A549 (cell line): Measurements from ENCODE around the gene OSBPL2. TPM values are rescaled to one million over a fixed set of nuclear protein-coding genes. Genes with fewer than 3 reads are reported as not detected.

ENCODE experiments used
- ATAC-seq, 2 experiments: fragments of 200-7000 bp in 1 of 2; fragments of >200 bp in 1 of 2; cut with Nextera tagmentation in 1 of 2; cut with Tn5 transposase in 1 of 2; 3 replicates each; pipeline versions ENCODE4 v1.8.0 to v1.9.1; 2018 to 2020; ENCODE audit warnings: mild to moderate bottlenecking in 1 of 2, moderate library complexity in 1 of 2
- CTCF ChIA-PET: fragments of 300-600 bp; sonication (Branson Sonifier 250); formaldehyde crosslinking; extraction: SDS; loops from one replicate; lab custom pipeline; 2021; ENCODE audit warnings: antibody characterized with exemption, inconsistent platforms; lab: Yijun Ruan, JAX
- POLR2A ChIA-PET: fragments of 350-600 bp; formaldehyde crosslinking; extraction: SDS; loops from one replicate; lab custom pipeline; 2021; ENCODE audit warnings: antibody characterized with exemption, inconsistent platforms; lab: Yijun Ruan, JAX
- DNase-seq, 2 experiments: peaks; one replicate each; pipeline versions ENCODE4 v3.0.0 to v3.0.0-alpha.2; 2011 to 2016; ENCODE audit warnings: low read depth in 1 of 2, low spot score in 1 of 2
- FAIRE-seq: peaks from 2 replicates; lab custom pipeline; 2011; peaks lifted over from hg19 to GRCh38; lab: Jason Lieb, UNC
- H3K27ac ChIP-seq, 2 experiments: fragments of >200 bp; sonication (Bioruptor Twin); formaldehyde crosslinking; 3 replicates each; pipeline ENCODE4 v1.5.1; 2016 to 2017
- H3K4me1 ChIP-seq: fragments of >200 bp; sonication (Bioruptor Twin); formaldehyde crosslinking; 3 replicates; pipeline ENCODE4 v1.6.1; 2016
- H3K4me2 ChIP-seq: fragments of >200 bp; sonication (Bioruptor Twin); formaldehyde crosslinking; 3 replicates; pipeline ENCODE4 v1.6.1; 2016
- H3K4me3 ChIP-seq: fragments of >200 bp; sonication (Bioruptor Twin); formaldehyde crosslinking; 3 replicates; pipeline ENCODE4 v1.5.1; 2016
- H3K9me3 ChIP-seq: fragments of >200 bp; sonication (Bioruptor Twin); formaldehyde crosslinking; 3 replicates; pipeline ENCODE4 v1.6.1; 2016
- BHLHE40 ChIP-seq: IDR thresholded peaks from 2 replicates; pipeline ENCODE4 v1.6.1; 2012; ENCODE audit warnings: low read depth, low read length, inconsistent platforms
- CHD4 ChIP-seq: fragments of 200-600 bp; sonication (generic); IDR thresholded peaks from 2 replicates; pipeline ENCODE4 v1.6.1; 2016; ENCODE audit warnings: antibody characterized with exemption, mild to moderate bottlenecking, borderline replicate concordance
- E2F6 ChIP-seq: IDR thresholded peaks from 2 replicates; pipeline ENCODE4 v1.6.1; 2012; ENCODE audit warnings: low read depth, borderline replicate concordance
- EHF ChIP-seq: fragments of 250-450 bp; sonication (Bioruptor Pico); IDR thresholded peaks from 2 replicates; pipeline ENCODE4 v1.5.0; 2020; ENCODE audit warnings: mild to moderate bottlenecking
- HDAC2 ChIP-seq: fragments of 200-600 bp; sonication (generic); IDR thresholded peaks from 2 replicates; pipeline ENCODE4 v1.6.1; 2016
- HMGXB4 ChIP-seq: fragments of 250-450 bp; sonication (Bioruptor Pico); IDR thresholded peaks from 2 replicates; pipeline ENCODE4 v1.5.0; 2021; ENCODE audit warnings: mild to moderate bottlenecking, moderate library complexity, borderline replicate concordance
- HOXA7 ChIP-seq: fragments of 250-450 bp; sonication (Bioruptor Pico); IDR thresholded peaks from 2 replicates; pipeline ENCODE4 v1.5.0; 2020; ENCODE audit warnings: mild to moderate bottlenecking, moderate library complexity
- JUNB ChIP-seq: fragments of >200 bp; sonication (Bioruptor Twin); formaldehyde crosslinking; IDR thresholded peaks from 2 replicates; pipeline ENCODE4 v1.6.1; 2016
- MAX ChIP-seq: IDR thresholded peaks from 2 replicates; pipeline ENCODE4 v1.6.1; 2012
- NPAS2 ChIP-seq: fragments of 250-450 bp; sonication (Bioruptor Pico); IDR thresholded peaks from 2 replicates; pipeline ENCODE4 v1.8.0; 2022; ENCODE audit warnings: mild to moderate bottlenecking, moderate library complexity, borderline replicate concordance
- NR3C1 ChIP-seq: fragments of >200 bp; sonication (Bioruptor Twin); formaldehyde crosslinking; IDR thresholded peaks from 3 replicates; pipeline ENCODE4 v1.6.1; 2017
- PHF8 ChIP-seq: fragments of 200-600 bp; sonication (generic); IDR thresholded peaks from 2 replicates; pipeline ENCODE4 v1.6.1; 2016; ENCODE audit warnings: low read depth, mild to moderate bottlenecking, antibody characterized with exemption, moderate library complexity, borderline replicate concordance
- POLR2AphosphoS2 ChIP-seq: conservative IDR thresholded peaks from 2 replicates; pipeline ENCODE4 v1.6.1; 2012; ENCODE audit warnings: low read length, improper control_type of control experiment, inconsistent platforms
- RAD21 ChIP-seq, 2 experiments: fragments of >200 bp in 1 of 2; sonication (Bioruptor Twin) in 1 of 2; formaldehyde crosslinking in 1 of 2; IDR thresholded peaks in 1 of 2; conservative IDR thresholded peaks in 1 of 2; 2 replicates in 1 of 2; 3 replicates in 1 of 2; pipeline ENCODE4 v1.6.1; 2012 to 2018; ENCODE audit warnings: inconsistent platforms in 1 of 2
- RCOR1 ChIP-seq: fragments of 150-350 bp; IDR thresholded peaks from 2 replicates; pipeline ENCODE4 v1.6.1; 2014; ENCODE audit warnings: antibody characterized with exemption, low read length, low read depth
- TP53 ChIP-seq: fragments of 250-450 bp; sonication (Bioruptor Pico); IDR thresholded peaks from 2 replicates; pipeline ENCODE4 v1.5.0; 2021; ENCODE audit warnings: mild to moderate bottlenecking, moderate library complexity
- ZFP36 ChIP-seq: fragments of 450-650 bp; IDR thresholded peaks from 2 replicates; pipeline ENCODE4 v1.6.1; 2014; ENCODE audit warnings: borderline replicate concordance; ENCODE audit not compliant: partially characterized antibody
- ZNF302 ChIP-seq: fragments of 250-450 bp; sonication (Bioruptor Pico); IDR thresholded peaks from 2 replicates; pipeline ENCODE4 v1.9.0; 2021; ENCODE audit warnings: inconsistent platforms, mild to moderate bottlenecking, moderate library complexity
- whole genome bisulfite sequencing: methylation state at CpG from one replicate; pipeline ENCODE4 v1.1.6; 2017; ENCODE audit errors: missing lambda C conversion rate; 5-methylcytosine and 5-hydroxymethylcytosine counted together
- polyA plus RNA-seq, 4 experiments: library from polyadenylated mRNA; depleted of rRNA in 3 of 4; stranded (reverse); fragments of >200 nt; fragmentation: RNase III in 1 of 4; extraction: RNeasy Plus Mini Kit Qiagen cat#74134 plus additional on column Dnase treatment in 1 of 4; gene quantifications; 2 replicates in 3 of 4; 3 replicates in 1 of 4; pipeline ENCODE4 v1.2.3, GENCODE V29; 2011 to 2017
- TF ChIP-seq, protein P1 (sequence below): IDR thresholded peaks from 2 replicates; pipeline ENCODE4 v1.6.1; 2012
- TF ChIP-seq, protein P2 (sequence below): fragments of >200 bp; sonication (Bioruptor Twin); formaldehyde crosslinking; IDR thresholded peaks from 3 replicates; pipeline ENCODE4 v1.5.1; 2016
- TF ChIP-seq, protein P3 (sequence below): fragments of >200 bp; sonication (Bioruptor Twin); formaldehyde crosslinking; IDR thresholded peaks from 2 replicates; pipeline ENCODE4 v1.6.1; 2016

Gene OSBPL2
- polyA plus RNA-seq, 2 of the 4 experiments (the other 2 are of a cell fraction) = 14.6 to 14.8 TPM

- no peak overlapping the region for H3K27ac ChIP-seq
- ATAC-seq = no peak
- H3K4me3 ChIP-seq = no peak overlapping the region
- ChIA-PET CTCF (interaction anchor here (1.1 to 1.2 kb wide), 4 partner anchors 17 to 374 kb away, joined by 3 to 4 read pairs (median 3); no protein-coding TSS in a partner anchor), POLR2A (no interaction called here)
- 93% methylated on average over 16 of the region's 22 CpGs for WGBS
- FAIRE-seq = no peak
- no peak overlapping the region for H3K4me2 ChIP-seq
- DNase-seq = no peak
- H3K4me1 ChIP-seq = peaks cover 5% of the 10 kb centered on the region; the same call in 1 of the 3 replicates
- TF ChIP-seq, protein P1, sequence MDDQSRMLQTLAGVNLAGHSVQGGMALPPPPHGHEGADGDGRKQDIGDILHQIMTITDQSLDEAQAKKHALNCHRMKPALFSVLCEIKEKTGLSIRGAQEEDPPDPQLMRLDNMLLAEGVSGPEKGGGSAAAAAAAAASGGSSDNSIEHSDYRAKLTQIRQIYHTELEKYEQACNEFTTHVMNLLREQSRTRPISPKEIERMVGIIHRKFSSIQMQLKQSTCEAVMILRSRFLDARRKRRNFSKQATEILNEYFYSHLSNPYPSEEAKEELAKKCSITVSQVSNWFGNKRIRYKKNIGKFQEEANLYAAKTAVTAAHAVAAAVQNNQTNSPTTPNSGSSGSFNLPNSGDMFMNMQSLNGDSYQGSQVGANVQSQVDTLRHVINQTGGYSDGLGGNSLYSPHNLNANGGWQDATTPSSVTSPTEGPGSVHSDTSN = no peak
- TF ChIP-seq ZFP36 = no peak
- TF ChIP-seq EHF = no peak
- no peaks in the 10 kb centered on the region for H3K9me3 ChIP-seq
Observed at GRCh38 chr20:62243106-62243505, 4.8 kb downstream of the OSBPL2 start.

GRCh38 chr20:62243906-62244515 is 5.7 kb downstream of the OSBPL2 start:
- 91% methylated on average over 17 of the region's 21 CpGs for WGBS
- POLR2A ChIA-PET = no interaction called here

GRCh38 chr20:62244644-62245108 is 6.4 kb downstream of the OSBPL2 start:
- Histone ChIP-seq H3K4me1 (peaks cover under 1% of the 10 kb centered on the region; the same call in 1 of the 3 replicates), H3K9me3 (no peaks in the 10 kb centered on the region), H3K4me2 (no peak overlapping the region), H3K4me3 (no peak overlapping the region), H3K27ac (no peak overlapping the region)
- DNase-seq = no peak
- ATAC-seq = no peak
- no peak for FAIRE-seq
- ChIA-PET CTCF (interaction anchor here (1.1 to 2.2 kb wide), 5 partner anchors 11 to 34 kb away, joined by 3 to 11 read pairs (median 3); no protein-coding TSS in a partner anchor), POLR2A (no interaction called here)
- WGBS = 92% methylated on average over 17 of the region's 17 CpGs
- TF ChIP-seq HOXA7 (CRISPR knock-in tag) (no peak), JUNB (no peak), MAX (no peak), BHLHE40 (no peak), NPAS2 (no peak), RCOR1 (no peak), RAD21 (conservative IDR thresholded peaks at IDR 0.05 in 1 of 2, IDR thresholded peaks at IDR 0.05 in 1 of 2) (no peak), PHF8 (no peak), E2F6 (no peak)
- TF ChIP-seq, protein P2, sequence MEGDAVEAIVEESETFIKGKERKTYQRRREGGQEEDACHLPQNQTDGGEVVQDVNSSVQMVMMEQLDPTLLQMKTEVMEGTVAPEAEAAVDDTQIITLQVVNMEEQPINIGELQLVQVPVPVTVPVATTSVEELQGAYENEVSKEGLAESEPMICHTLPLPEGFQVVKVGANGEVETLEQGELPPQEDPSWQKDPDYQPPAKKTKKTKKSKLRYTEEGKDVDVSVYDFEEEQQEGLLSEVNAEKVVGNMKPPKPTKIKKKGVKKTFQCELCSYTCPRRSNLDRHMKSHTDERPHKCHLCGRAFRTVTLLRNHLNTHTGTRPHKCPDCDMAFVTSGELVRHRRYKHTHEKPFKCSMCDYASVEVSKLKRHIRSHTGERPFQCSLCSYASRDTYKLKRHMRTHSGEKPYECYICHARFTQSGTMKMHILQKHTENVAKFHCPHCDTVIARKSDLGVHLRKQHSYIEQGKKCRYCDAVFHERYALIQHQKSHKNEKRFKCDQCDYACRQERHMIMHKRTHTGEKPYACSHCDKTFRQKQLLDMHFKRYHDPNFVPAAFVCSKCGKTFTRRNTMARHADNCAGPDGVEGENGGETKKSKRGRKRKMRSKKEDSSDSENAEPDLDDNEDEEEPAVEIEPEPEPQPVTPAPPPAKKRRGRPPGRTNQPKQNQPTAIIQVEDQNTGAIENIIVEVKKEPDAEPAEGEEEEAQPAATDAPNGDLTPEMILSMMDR = no peak

More at GRCh38 chr20:62243906-62244515, 5.7 kb downstream of the OSBPL2 start:
- ATAC-seq = no peak
- CTCF ChIA-PET = interaction anchor here (1.2 to 1.8 kb wide), 3 partner anchors 12 to 373 kb away, joined by 3 to 4 read pairs (median 4); no protein-coding TSS in a partner anchor
- H3K4me2 ChIP-seq = no peak overlapping the region
- no peak for DNase-seq
- no peak for TF ChIP-seq POLR2AphosphoS2
- TF ChIP-seq, protein P2 = no peak
- TF ChIP-seq, protein P3, sequence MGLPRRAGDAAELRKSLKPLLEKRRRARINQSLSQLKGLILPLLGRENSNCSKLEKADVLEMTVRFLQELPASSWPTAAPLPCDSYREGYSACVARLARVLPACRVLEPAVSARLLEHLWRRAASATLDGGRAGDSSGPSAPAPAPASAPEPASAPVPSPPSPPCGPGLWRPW = no peak
- no peak for TF ChIP-seq TP53 (CRISPR knock-in tag)
- no peak for TF ChIP-seq RAD21 (conservative IDR thresholded peaks at IDR 0.05 in 1 of 2, IDR thresholded peaks at IDR 0.05 in 1 of 2)
- no peak for TF ChIP-seq CHD4
- TF ChIP-seq RCOR1 = no peak
- TF ChIP-seq ZFP36 = no peak
- no peak for TF ChIP-seq BHLHE40
- TF ChIP-seq ZNF302 (CRISPR knock-in tag) = no peak
- TF ChIP-seq HDAC2 = no peak
- no peak for TF ChIP-seq JUNB
- no peak for TF ChIP-seq NR3C1
- TF ChIP-seq HMGXB4 (CRISPR knock-in tag) = no peak
- H3K4me1 ChIP-seq = peaks cover 5% of the 10 kb centered on the region; the same call in 1 of the 3 replicates
- no peak overlapping the region for H3K4me3 ChIP-seq
- no peaks in the 10 kb centered on the region for H3K9me3 ChIP-seq
- no peak overlapping the region for H3K27ac ChIP-seq
- no peak for FAIRE-seq
